Keratinocyte (primary cell): ENCODE data around the gene OSGIN1. TPM values are rescaled to one million over a fixed set of nuclear protein-coding genes. Genes with fewer than 3 reads are reported as not detected.

Source experiments
- DNase-seq: peaks from one replicate; pipeline ENCODE4 v3.0.0-alpha.2; 2011; ENCODE audit warnings: low read depth, missing footprints, low spot score
- FAIRE-seq: peaks from 2 replicates; lab custom pipeline; 2011; peaks lifted over from hg19 to GRCh38; lab: Jason Lieb, UNC
- H2AFZ ChIP-seq: 2 replicates; pipeline ENCODE4 v1.6.0; 2012; ENCODE audit warnings: low read length, control low read depth, inconsistent platforms; ENCODE audit not compliant: control insufficient read depth
- H3K27ac ChIP-seq: 2 replicates; pipeline ENCODE4 v1.5.1; 2011; ENCODE audit warnings: low read length; ENCODE audit not compliant: control insufficient read depth, insufficient read depth
- H3K27me3 ChIP-seq: 3 replicates; pipeline ENCODE4 v1.6.0; 2011; ENCODE audit warnings: low read length; ENCODE audit not compliant: control insufficient read depth, insufficient read depth; ENCODE audit errors: extremely low read depth
- H3K36me3 ChIP-seq, 2 experiments: 2 replicates in 1 of 2; 3 replicates in 1 of 2; pipeline ENCODE4 v1.5.1; 2011; ENCODE audit warnings: low read length in 2 of 2, mild to moderate bottlenecking in 1 of 2; ENCODE audit not compliant: control insufficient read depth in 2 of 2, insufficient read depth in 2 of 2; ENCODE audit errors: extremely low read depth in 1 of 2
- H3K4me1 ChIP-seq: 3 replicates; pipeline ENCODE4 v1.5.1; 2011; ENCODE audit warnings: low read length; ENCODE audit not compliant: control insufficient read depth, insufficient read depth; ENCODE audit errors: extremely low read depth
- H3K4me2 ChIP-seq: 3 replicates; pipeline ENCODE4 v1.6.0; 2011; ENCODE audit warnings: low read depth, low read length; ENCODE audit not compliant: control insufficient read depth, insufficient read depth; ENCODE audit errors: extremely low read depth
- H3K4me3 ChIP-seq, 3 experiments: fragments of 200-600 bp in 1 of 3; sonication (generic) in 1 of 3; 2 replicates in 2 of 3; 3 replicates in 1 of 3; pipeline ENCODE4 v1.5.1; 2011 to 2016; ENCODE audit warnings: low read length in 3 of 3, mild to moderate bottlenecking in 3 of 3, control low read depth in 2 of 3, inconsistent platforms in 1 of 3, low read depth in 1 of 3, mixed read lengths in 1 of 3, mixed run types in 1 of 3, moderate library complexity in 1 of 3; ENCODE audit not compliant: control insufficient read depth in 2 of 3, insufficient read depth in 2 of 3; ENCODE audit errors: extremely low read depth in 1 of 3
- H3K79me2 ChIP-seq: 2 replicates; pipeline ENCODE4 v1.6.0; 2012; ENCODE audit warnings: low read length; ENCODE audit not compliant: control insufficient read depth, insufficient read depth
- H3K9ac ChIP-seq: 3 replicates; pipeline ENCODE4 v1.6.0; 2011; ENCODE audit warnings: low read length; ENCODE audit not compliant: control insufficient read depth, insufficient read depth; ENCODE audit errors: extremely low read depth
- H3K9me1 ChIP-seq: 3 replicates; pipeline ENCODE4 v1.6.0; 2011; ENCODE audit warnings: low read length; ENCODE audit not compliant: control insufficient read depth, insufficient read depth; ENCODE audit errors: extremely low read depth
- H3K9me3 ChIP-seq: 2 replicates; pipeline ENCODE4 v1.5.1; 2012; ENCODE audit warnings: low read depth, low read length; ENCODE audit not compliant: control insufficient read depth
- H4K20me1 ChIP-seq: 3 replicates; pipeline ENCODE4 v1.6.0; 2011; ENCODE audit warnings: low read length; ENCODE audit not compliant: control insufficient read depth, insufficient read depth; ENCODE audit errors: extremely low read depth
- CTCF ChIP-seq, 3 experiments: IDR thresholded peaks in 1 of 3; conservative IDR thresholded peaks in 1 of 3; optimal IDR thresholded peaks in 1 of 3; 2 replicates in 2 of 3; 3 replicates in 1 of 3; pipeline versions ENCODE3 to v1.5.1; 2011; ENCODE audit warnings: low read length in 3 of 3, mild to moderate bottlenecking in 3 of 3, moderate library complexity in 2 of 3, control low read depth in 1 of 3, inconsistent platforms in 1 of 3; ENCODE audit not compliant: insufficient read depth in 2 of 3; ENCODE audit errors: extremely low read depth in 1 of 3
- EZH2 ChIP-seq: IDR thresholded peaks from one replicate; pipeline ENCODE4 v1.6.1; 2012; ENCODE audit warnings: inconsistent platforms, mild to moderate bottlenecking, low read length, moderate library complexity
- dilution Hi-C: fragments of 300-500 bp; cut with MboI; formaldehyde crosslinking; loops from one replicate; pipeline ENCODE4 v1.7.0; 2020; ENCODE audit warnings: low sequenced_read_pairs; ENCODE audit not compliant: extremely low pct_ligation_motif_present
- polyA plus RNA-seq, 5 experiments: library from polyadenylated mRNA; depleted of rRNA in 3 of 5; stranded (reverse) in 3 of 5; stranded (forward) in 1 of 5; unstranded in 1 of 5; fragments of >200 nt; gene quantifications; 1 replicate in 1 of 5; 2 replicates in 3 of 5; 3 replicates in 1 of 5; pipeline versions ENCODE4 v1.2.1 to v1.2.3, GENCODE V29; 2011 to 2012; ENCODE audit warnings: missing spikeins in 2 of 5, low read depth in 1 of 5, low replicate concordance in 1 of 5

The OSGIN1 gene
- polyA plus RNA-seq, 1 donor (not counting 4 experiments of a cell fraction or from before 2014, with no cell fraction given), result 2.1 TPM

DNA sequence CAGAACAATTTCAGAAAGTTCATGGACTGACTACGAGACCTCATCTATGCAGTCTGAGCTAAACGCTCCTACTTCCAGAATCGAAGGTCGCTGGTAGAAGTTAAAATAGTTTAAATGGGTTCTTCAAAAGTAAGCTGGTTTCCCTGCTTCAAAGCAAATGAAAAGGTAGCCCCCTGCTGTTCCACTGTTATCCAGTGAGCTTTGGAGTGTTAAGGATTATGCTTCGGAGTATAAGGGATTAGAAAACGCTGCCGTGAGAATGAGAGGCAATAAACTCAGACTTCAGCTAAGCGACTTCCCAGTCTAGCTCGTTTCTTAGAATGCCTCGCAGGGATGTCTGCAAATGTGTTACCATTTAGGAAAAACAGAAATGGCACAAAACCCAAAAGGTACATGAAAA lies 41.8 kb upstream of the OSGIN1 start:
- FAIRE-seq (no peak), DNase-seq (no peak)
- Histone ChIP-seq H3K27ac (no peak overlapping the region), H3K4me2 (no peak overlapping the region), H4K20me1 (no peaks in the 10 kb centered on the region), H3K9me1 (no peaks in the 10 kb centered on the region), H2AFZ (no peak overlapping the region), H3K9me3 (no peaks in the 10 kb centered on the region), H3K9ac (no peak overlapping the region), H3K79me2 (no peaks in the 10 kb centered on the region), H3K27me3 (no peaks in the 10 kb centered on the region), H3K4me3 (no peak overlapping the region), H3K36me3 (peaks cover 0 to 16% of the 10 kb centered on the region in 2 experiments), H3K4me1 (no peaks in the 10 kb centered on the region)
- TF ChIP-seq CTCF (optimal IDR thresholded peaks at IDR 0.05 in 1 of 3, IDR thresholded peaks at IDR 0.05 in 1 of 3, conservative IDR thresholded peaks at IDR 0.05 in 1 of 3; ENCODE audit: extremely low read depth in 1 of 3, insufficient read depth in 2 of 3, low read length in 3 of 3) (no peak), EZH2 (no peak)
- dilution Hi-C loops, result no loop called here

DNA sequence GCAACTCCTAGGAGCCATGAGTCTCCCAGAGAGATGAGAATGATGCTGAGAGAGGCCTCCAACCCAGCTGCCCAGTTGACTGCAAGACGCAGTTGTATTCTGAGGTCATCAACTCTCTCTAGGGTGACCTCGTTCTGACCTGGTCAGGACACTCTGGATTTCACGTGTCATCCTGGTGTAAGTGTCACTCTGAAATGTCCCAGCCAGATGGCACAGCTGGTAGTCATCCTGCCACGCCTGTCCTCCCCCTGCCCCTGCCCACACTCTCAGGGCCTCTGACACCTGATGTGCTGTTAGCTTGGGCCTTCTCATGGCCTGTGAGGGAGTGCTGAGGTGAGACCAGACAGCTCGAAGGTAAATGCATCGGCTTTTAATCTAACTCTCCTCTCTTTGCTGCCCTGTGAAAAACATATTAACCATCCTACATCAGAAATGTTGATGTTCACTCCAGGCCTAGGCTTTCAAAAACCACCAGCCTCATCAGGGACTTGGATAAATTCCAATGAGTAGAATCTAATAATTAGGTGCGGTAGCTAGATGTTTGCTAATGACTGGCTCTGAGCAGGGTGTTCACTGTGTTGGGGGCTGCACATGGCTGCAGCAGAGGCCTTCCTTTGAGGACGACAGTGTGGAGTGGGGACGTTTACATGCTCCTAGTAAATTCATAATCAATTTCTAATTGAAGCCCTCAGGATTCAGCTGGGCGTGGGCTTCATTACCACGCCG lies 40.4 kb upstream of the OSGIN1 start:
- TF ChIP-seq EZH2 (no peak), CTCF (optimal IDR thresholded peaks at IDR 0.05 in 1 of 3, IDR thresholded peaks at IDR 0.05 in 1 of 3, conservative IDR thresholded peaks at IDR 0.05 in 1 of 3; ENCODE audit: extremely low read depth in 1 of 3, insufficient read depth in 2 of 3, low read length in 3 of 3) (no peak)
- dilution Hi-C loops, result no loop called here
- Histone ChIP-seq H3K27ac (no peak overlapping the region), H3K9me1 (no peaks in the 10 kb centered on the region), H3K4me2 (no peak overlapping the region), H3K79me2 (no peaks in the 10 kb centered on the region), H3K27me3 (no peaks in the 10 kb centered on the region), H3K9me3 (no peaks in the 10 kb centered on the region), H3K4me1 (no peaks in the 10 kb centered on the region), H3K36me3 (peaks cover 0 to 16% of the 10 kb centered on the region in 2 experiments), H4K20me1 (no peaks in the 10 kb centered on the region), H3K4me3 (no peak overlapping the region), H3K9ac (no peak overlapping the region), H2AFZ (no peak overlapping the region)
- DNase-seq (no peak), FAIRE-seq (no peak)
